Measurements from ENCODE around the gene NEMP1.

Gene NEMP1

GRCh38 chr12:57105011-57105753 is 26.6 kb upstream of the NEMP1 start:
- Histone ChIP-seq H3K9me3 (ENCODE audit: insufficient read depth, low read depth, low read length) (no peaks in the 10 kb centered on the region), H3K27ac (ENCODE audit: low read depth, low read length) (no peak overlapping the region), H3K4me3 (ENCODE audit: low read length) (no peak overlapping the region), H3K4me1 (ENCODE audit: insufficient read depth, low read length) (peaks cover 10% of the 10 kb centered on the region), H3K36me3 (ENCODE audit: insufficient read depth, low read length) (peaks cover 38% of the 10 kb centered on the region), H3K27me3 (ENCODE audit: insufficient read depth, low read length) (no peaks in the 10 kb centered on the region), H3K9ac (ENCODE audit: low read depth, low read length) (no peak overlapping the region)
- WGBS, result 96% methylated on average over 13 of the region's 14 CpGs

GRCh38 chr12:57104292-57104910 is 25.8 kb upstream of the NEMP1 start:
- no peak overlapping the region for H3K27ac ChIP-seq (ENCODE audit: low read depth, low read length)
- H3K27me3 ChIP-seq (ENCODE audit: insufficient read depth, low read length), result no peaks in the 10 kb centered on the region
- H3K9ac ChIP-seq (ENCODE audit: low read depth, low read length), result no peak overlapping the region
- H3K9me3 ChIP-seq (ENCODE audit: insufficient read depth, low read depth, low read length), result no peaks in the 10 kb centered on the region
- 94% methylated on average over 11 of the region's 12 CpGs for WGBS
- H3K36me3 ChIP-seq (ENCODE audit: insufficient read depth, low read length), result peaks cover 46% of the 10 kb centered on the region
- H3K4me1 ChIP-seq (ENCODE audit: insufficient read depth, low read length), result peaks cover 3% of the 10 kb centered on the region
- H3K4me3 ChIP-seq (ENCODE audit: low read length), result no peak overlapping the region

DNA sequence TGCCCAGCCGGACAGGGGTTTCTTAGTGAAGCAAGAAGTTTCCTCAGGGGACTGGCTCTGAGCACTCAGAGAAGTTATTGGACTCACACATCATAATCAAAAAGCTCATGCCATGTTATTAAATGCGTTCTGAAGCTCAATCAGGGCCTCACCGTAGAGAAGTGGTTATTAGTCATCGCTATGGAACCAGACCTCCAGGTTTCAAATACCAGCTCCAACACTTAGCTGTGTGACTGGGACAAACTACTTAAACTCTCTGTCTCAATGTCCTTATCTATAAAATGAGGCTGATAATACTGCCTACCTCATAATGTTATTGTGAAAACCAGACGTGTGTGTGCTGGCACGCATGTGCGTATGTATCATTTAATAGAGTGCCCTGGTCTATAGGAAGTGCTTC is 25.3 kb upstream of the NEMP1 start:
- Histone ChIP-seq H3K4me3 (ENCODE audit: low read length) (no peak overlapping the region), H3K4me1 (ENCODE audit: insufficient read depth, low read length) (no peaks in the 10 kb centered on the region), H3K27ac (ENCODE audit: low read depth, low read length) (no peak overlapping the region), H3K9me3 (ENCODE audit: insufficient read depth, low read depth, low read length) (no peaks in the 10 kb centered on the region), H3K36me3 (ENCODE audit: insufficient read depth, low read length) (peaks cover 48% of the 10 kb centered on the region), H3K27me3 (ENCODE audit: insufficient read depth, low read length) (no peaks in the 10 kb centered on the region), H3K9ac (ENCODE audit: low read depth, low read length) (no peak overlapping the region)
- 96% methylated on average over 7 of the region's 7 CpGs for WGBS

- Histone ChIP-seq H3K4me3 (ENCODE audit: low read length) (no peak overlapping the region), H3K27me3 (ENCODE audit: insufficient read depth, low read length) (no peaks in the 10 kb centered on the region), H3K4me1 (ENCODE audit: insufficient read depth, low read length) (no peaks in the 10 kb centered on the region), H3K36me3 (ENCODE audit: insufficient read depth, low read length) (peaks cover 51% of the 10 kb centered on the region), H3K27ac (ENCODE audit: low read depth, low read length) (no peak overlapping the region), H3K9me3 (ENCODE audit: insufficient read depth, low read depth, low read length) (no peaks in the 10 kb centered on the region), H3K9ac (ENCODE audit: low read depth, low read length) (no peak overlapping the region)
- WGBS, result 90% methylated on average over 11 of the region's 15 CpGs
Observed at GRCh38 chr12:57101892-57102695, 23.5 kb upstream of the NEMP1 start.

DNA sequence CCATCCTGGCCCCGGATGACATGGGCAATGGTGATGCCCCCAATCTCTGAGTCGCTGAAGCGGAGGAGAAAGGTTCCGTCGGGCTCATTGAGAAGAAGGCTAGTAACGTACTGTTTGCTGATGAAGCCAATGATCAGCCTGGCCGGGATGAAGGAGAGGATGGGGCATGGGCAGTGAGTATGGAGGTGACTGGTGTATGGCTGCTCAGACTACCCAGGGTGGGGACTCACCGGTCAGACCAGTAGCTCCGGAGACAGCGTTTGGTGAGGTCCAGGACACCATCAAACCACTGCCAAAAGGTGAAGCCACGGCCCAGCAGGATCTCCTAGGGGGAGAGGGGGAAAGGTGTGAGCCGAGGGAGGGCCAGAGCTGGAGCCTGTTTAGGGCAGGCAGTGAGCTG is 21.2 kb upstream of the NEMP1 start:
- Histone ChIP-seq H3K27ac (ENCODE audit: low read depth, low read length) (no peak overlapping the region), H3K9ac (ENCODE audit: low read depth, low read length) (no peak overlapping the region), H3K36me3 (ENCODE audit: insufficient read depth, low read length) (peaks cover 48% of the 10 kb centered on the region), H3K4me3 (ENCODE audit: low read length) (no peak overlapping the region), H3K27me3 (ENCODE audit: insufficient read depth, low read length) (no peaks in the 10 kb centered on the region), H3K4me1 (ENCODE audit: insufficient read depth, low read length) (peaks cover 3% of the 10 kb centered on the region), H3K9me3 (ENCODE audit: insufficient read depth, low read depth, low read length) (no peaks in the 10 kb centered on the region)
- 90% methylated on average over 12 of the region's 12 CpGs for WGBS

- H3K4me1 ChIP-seq (ENCODE audit: insufficient read depth, low read length), result peaks cover 8% of the 10 kb centered on the region
- peaks cover 49% of the 10 kb centered on the region for H3K36me3 ChIP-seq (ENCODE audit: insufficient read depth, low read length)
- H3K4me3 ChIP-seq (ENCODE audit: low read length), result no peak overlapping the region
- H3K27ac ChIP-seq (ENCODE audit: low read depth, low read length), result no peak overlapping the region
- no peak overlapping the region for H3K9ac ChIP-seq (ENCODE audit: low read depth, low read length)
- H3K27me3 ChIP-seq (ENCODE audit: insufficient read depth, low read length), result no peaks in the 10 kb centered on the region
- WGBS, result 93% methylated on average over 10 of the region's 11 CpGs
- H3K9me3 ChIP-seq (ENCODE audit: insufficient read depth, low read depth, low read length), result no peaks in the 10 kb centered on the region
Observed at GRCh38 chr12:57099047-57099714, 20.6 kb upstream of the NEMP1 start.

- Histone ChIP-seq H3K4me3 (ENCODE audit: low read length) (no peak overlapping the region), H3K27ac (ENCODE audit: low read depth, low read length) (no peak overlapping the region), H3K27me3 (ENCODE audit: insufficient read depth, low read length) (no peaks in the 10 kb centered on the region), H3K9ac (ENCODE audit: low read depth, low read length) (no peak overlapping the region), H3K36me3 (ENCODE audit: insufficient read depth, low read length) (peaks cover 46% of the 10 kb centered on the region), H3K9me3 (ENCODE audit: insufficient read depth, low read depth, low read length) (no peaks in the 10 kb centered on the region), H3K4me1 (ENCODE audit: insufficient read depth, low read length) (peaks cover 12% of the 10 kb centered on the region)
- WGBS, result 71% methylated on average over 1 of the region's 1 CpG
Observed at GRCh38 chr12:57098546-57098945, 20.0 kb upstream of the NEMP1 start.

GRCh38 chr12:57097554-57097835 is 18.9 kb upstream of the NEMP1 start:
- Histone ChIP-seq H3K27me3 (ENCODE audit: insufficient read depth, low read length) (no peaks in the 10 kb centered on the region), H3K36me3 (ENCODE audit: insufficient read depth, low read length) (peaks cover 53% of the 10 kb centered on the region), H3K9ac (ENCODE audit: low read depth, low read length) (no peak overlapping the region), H3K27ac (ENCODE audit: low read depth, low read length) (no peak overlapping the region), H3K4me1 (ENCODE audit: insufficient read depth, low read length) (peaks cover 14% of the 10 kb centered on the region), H3K4me3 (ENCODE audit: low read length) (no peak overlapping the region), H3K9me3 (ENCODE audit: insufficient read depth, low read depth, low read length) (no peaks in the 10 kb centered on the region)
- WGBS, result 93% methylated on average over 8 of the region's 8 CpGs

DNA sequence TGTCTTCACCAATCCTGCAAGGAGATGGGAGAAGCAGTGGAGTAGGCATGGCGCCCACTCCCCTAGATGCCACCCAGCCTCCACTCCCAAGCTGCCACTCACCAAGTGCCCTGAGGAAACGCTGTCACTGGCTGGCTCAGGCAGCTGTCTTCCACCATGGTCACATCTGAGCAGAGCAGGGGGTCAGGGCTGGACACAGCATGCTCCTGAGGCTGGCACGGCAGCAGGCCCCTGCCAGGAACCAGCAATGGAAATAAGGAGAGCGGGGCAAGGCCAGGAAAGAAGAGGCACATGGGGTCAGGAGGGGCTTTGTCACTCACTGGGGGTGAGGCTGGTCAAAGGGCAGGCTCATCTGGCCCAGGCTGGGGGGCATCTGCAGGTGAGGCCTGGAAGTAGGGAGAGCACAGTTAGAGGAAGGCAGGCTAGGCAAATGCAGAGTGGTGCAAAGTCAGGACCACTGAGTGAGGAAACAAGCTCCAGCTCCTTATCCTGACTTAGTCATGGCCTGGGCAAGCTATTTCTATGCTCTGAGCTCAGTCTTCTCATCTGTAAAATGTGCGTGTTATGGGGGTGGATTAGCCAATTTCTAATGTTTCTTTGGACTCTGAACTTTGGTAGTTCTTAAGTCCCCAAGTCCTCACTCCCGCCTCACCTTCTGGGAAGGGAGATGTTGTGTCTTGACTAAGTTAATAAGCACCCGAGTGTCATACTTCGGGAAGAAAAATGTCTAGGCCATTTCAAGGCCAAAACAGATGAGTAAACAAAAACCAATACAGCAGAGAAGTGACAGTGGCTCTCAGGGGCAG is 18.4 kb upstream of the NEMP1 start:
- Histone ChIP-seq H3K9ac (ENCODE audit: low read depth, low read length) (no peak overlapping the region), H3K27ac (ENCODE audit: low read depth, low read length) (peak overlapping the region; percentile 10; the same call in 1 of the 2 replicates), H3K4me3 (ENCODE audit: low read length) (no peak overlapping the region), H3K27me3 (ENCODE audit: insufficient read depth, low read length) (no peaks in the 10 kb centered on the region), H3K9me3 (ENCODE audit: insufficient read depth, low read depth, low read length) (no peaks in the 10 kb centered on the region), H3K4me1 (ENCODE audit: insufficient read depth, low read length) (peaks cover 14% of the 10 kb centered on the region), H3K36me3 (ENCODE audit: insufficient read depth, low read length) (peaks cover 56% of the 10 kb centered on the region)
- 90% methylated on average over 8 of the region's 8 CpGs for WGBS

DNA sequence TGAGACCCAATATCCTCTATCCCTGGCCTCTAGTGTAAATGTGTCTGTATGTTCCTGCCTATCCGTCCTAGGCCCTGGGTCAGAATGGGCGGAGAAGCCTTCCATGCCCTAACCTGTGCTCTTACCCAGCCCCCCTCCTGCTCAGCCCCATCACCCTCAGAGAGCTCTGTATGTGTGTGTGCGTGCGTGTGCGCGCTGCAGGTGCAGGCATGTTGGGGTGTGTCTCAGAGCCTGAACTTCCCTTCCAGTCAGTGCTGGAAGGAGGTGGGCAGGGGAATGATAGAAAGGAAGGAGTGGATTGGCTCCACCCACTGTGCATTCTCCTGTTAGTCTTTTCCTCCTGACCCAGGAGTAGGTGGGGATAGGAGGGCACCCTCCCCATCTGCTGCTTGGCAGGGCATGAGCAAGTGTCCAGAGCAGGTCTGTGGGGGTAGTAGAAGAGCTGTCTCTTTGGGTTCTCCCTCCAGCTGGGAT is 17.5 kb upstream of the NEMP1 start:
- 97% methylated on average over 6 of the region's 6 CpGs for WGBS
- peaks cover 14% of the 10 kb centered on the region for H3K4me1 ChIP-seq (ENCODE audit: insufficient read depth, low read length)
- H3K4me3 ChIP-seq (ENCODE audit: low read length), result no peak overlapping the region
- peak overlapping the region; percentile 10; the same call in 1 of the 2 replicates for H3K27ac ChIP-seq (ENCODE audit: low read depth, low read length)
- no peak overlapping the region for H3K9ac ChIP-seq (ENCODE audit: low read depth, low read length)
- H3K9me3 ChIP-seq (ENCODE audit: insufficient read depth, low read depth, low read length), result no peaks in the 10 kb centered on the region
- no peaks in the 10 kb centered on the region for H3K27me3 ChIP-seq (ENCODE audit: insufficient read depth, low read length)
- H3K36me3 ChIP-seq (ENCODE audit: insufficient read depth, low read length), result peaks cover 62% of the 10 kb centered on the region

Measured in HUES64 (cell line).